Heart right ventricle (tissue), 16 donors: ENCODE results near the gene PSMA1. TPM values are rescaled to one million over a fixed set of nuclear protein-coding genes. Genes with fewer than 3 reads are reported as not detected.
"Not testable (repeated sequence)": the region's sequence is repeated elsewhere in the genome, so short reads cannot be mapped to it uniquely, and the experiment has no call there.

Experiments used
- ATAC-seq, 8 donors: fragments of 200-7000 bp; cut with Tn5 transposase; one replicate each; pipeline ENCODE4 v1.9.1; 2020; ENCODE audit warnings: mild to moderate bottlenecking in 8 of 8, moderate library complexity in 8 of 8, moderate number of reproducible peaks in 1 of 8
- DNase-seq, 2 donors: peaks; one replicate each; pipeline ENCODE4 v3.0.0-alpha.2; 2020
- H3K27ac ChIP-seq, 10 donors: fragments of 200-600 bp; sonication (generic) in 2 of 10; one replicate each; pipeline versions ENCODE4 v1.5.0 to v1.8.0; 2020 to 2022; ENCODE audit warnings: mild to moderate bottlenecking in 3 of 10
- H3K27me3 ChIP-seq, 7 donors: fragments of 200-600 bp; one replicate each; pipeline ENCODE4 v1.8.0; 2021 to 2022; ENCODE audit warnings: mild to moderate bottlenecking in 2 of 7
- H3K36me3 ChIP-seq, 9 donors: fragments of 200-600 bp; sonication (generic) in 1 of 9; one replicate each; pipeline versions ENCODE4 v1.5.0 to v1.8.0; 2020 to 2022; ENCODE audit warnings: mild to moderate bottlenecking in 2 of 9
- H3K4me1 ChIP-seq, 9 donors: fragments of 200-600 bp; sonication (generic) in 1 of 9; one replicate each; pipeline versions ENCODE4 v1.5.0 to v1.8.0; 2020 to 2022; ENCODE audit warnings: mild to moderate bottlenecking in 4 of 9
- H3K4me3 ChIP-seq, 10 donors: fragments of 200-600 bp; sonication (generic) in 2 of 10; one replicate each; pipeline versions ENCODE4 v1.5.0 to v1.8.0; 2020 to 2022; ENCODE audit warnings: mild to moderate bottlenecking in 7 of 10, moderate library complexity in 2 of 10
- H3K9me3 ChIP-seq, 11 donors: fragments of 200-600 bp in 10 of 11; sonication (generic) in 2 of 11; one replicate each; pipeline versions ENCODE4 v1.5.0 to v1.8.0; 2013 to 2022; ENCODE audit warnings: mild to moderate bottlenecking in 2 of 11, control low read depth in 1 of 11, moderate library complexity in 1 of 11
- CTCF ChIP-seq, 9 donors: fragments of 200-600 bp; sonication (generic) in 2 of 9; IDR thresholded peaks; one replicate each; pipeline versions ENCODE4 v1.5.0 to v1.8.0; 2021 to 2022; ENCODE audit warnings: antibody characterized with exemption in 9 of 9, mild to moderate bottlenecking in 5 of 9, moderate library complexity in 1 of 9
- WGBS, 2 donors: extraction: QIAGEN DNeasy Blood & Tissue Kit; methylation state at CpG; one replicate each; pipeline ENCODE4 v1.1.7; 2013; ENCODE audit warnings: inconsistent platforms in 1 of 2; 5-methylcytosine and 5-hydroxymethylcytosine counted together
- intact Hi-C, 10 donors: fragments of 100-400 bp; cut with DNase I; formaldehyde crosslinking; loops; one replicate each; pipeline versions ENCODE4 v1.11.1 to v1.14.2; 2022
- long read RNA-seq, 3 donors: library from polyadenylated mRNA; unstranded; transcript quantifications; one replicate each; pipeline ENCODE4 v2.0.0, GENCODE V29; 2020 to 2021
- polyA plus RNA-seq, 2 donors: library from polyadenylated mRNA; stranded (reverse); fragments of 200-250 nt; gene quantifications; one replicate each; pipeline ENCODE4 v1.2.3, GENCODE V29; 2013
- total RNA-seq, 10 donors: library from RNA; stranded (reverse); fragmentation: NEBNext Ultra II Directional in 3 of 10; extraction: Animal tissue kit (Norgen Biotek cat#: 25700) in 3 of 10; gene quantifications; one replicate each; pipeline versions ENCODE4 v1.2.1 to v1.2.4, GENCODE V29; 2021 to 2023
- donor health status: Arrhythmogenic right ventricular cardiomyopathy.
- donor health status: ischemic (EF 13 %, LVEDD 7.1; RV severe dilation, severe dysfunction).
- donor health status: healthy with polysubstance abuse.
- donor health status: DM: no; HTN: yes; CAD: no.
- donor health status: DM: no; HTN: no; CAD: no.
- donor health status: ischemic (EF 25% LVEDD 6.9; RV normal size, moderate dysfunction).
- donor health status: ischemic (EF 25% LVEDD 5.7; RV mildly dilated, moderate dysfunction).
- donor health status: healthy.
- donor health status: DM: yes; HTN: yes; CAD: no.
- donor health status: Ischemic cardiomyopathy.
- donor health status: ischemic (EF 35%, LVEDD 5.7; RV mildly dilated, moderate dysfunction).
- donor health status: nonischemic (EF 11% LVEDD 7.7; RV severe dilation, severe dysfunction).
- donor health status: DM: yes; HTN: yes; CAD: no.
- donor health status: PGD.
- donor health status: ischemic (EF 29% LVEDD 5.4; RV normal size, mild dysfunction).
- donor health status: nonischemic (EF 23%, LVEDD 6.1; RV moderate dilation, normal function).

Gene PSMA1
- total RNA-seq = 100 to 1,000 TPM; 117 to 147 (median 124) TPM
- 100 to 1,000 TPM; 131 to 150 TPM for polyA plus RNA-seq
- long read RNA-seq, donor 1, transcript PSMA1-201 (10 exons, 1,505 nt) = major isoform, 66 of 87 reads
- long read RNA-seq, donor 1, partial matches to known transcripts = 3 of 87 reads
- long read RNA-seq, donor 1, other reads (novel, unspliced or antisense) = 16 of 87 reads
- long read RNA-seq, donor 2, transcript PSMA1-201 (10 exons, 1,505 nt) = major isoform, 70 of 93 reads
- long read RNA-seq, donor 2, partial matches to known transcripts = 2 of 93 reads
- long read RNA-seq, donor 2, other reads (novel, unspliced or antisense) = 19 of 93 reads
- long read RNA-seq, donor 3, transcript PSMA1-201 (10 exons, 1,505 nt) = major isoform, 131 of 192 reads
- long read RNA-seq, donor 3, transcript PSMA1-209 (10 exons, 1,527 nt) = minor isoform, 10 of 192 reads
- long read RNA-seq, donor 3, partial matches to known transcripts = 7 of 192 reads
- long read RNA-seq, donor 3, other reads (novel, unspliced or antisense) = 43 of 192 reads

- Histone ChIP-seq H3K4me1 (peaks cover 0 to 31% (median 19%) of the 10 kb centered on the region in 9 donors), H3K9me3 (no peaks in the 10 kb centered on the region), H3K4me3 (peak within 1 kb of the TSS; percentile 63 to 98 (median 82)), H3K27me3 (no peaks in the 10 kb centered on the region), H3K27ac (peak within 1 kb of the TSS; percentile 66 to 96 (median 92)), H3K36me3 (peaks cover 0 to 38% (median 23%) of the 10 kb centered on the region in 9 donors)
- ATAC-seq (peak; percentile 98 to 99 (median 99)), DNase-seq (peak; percentile 92 to 94)
- peak; percentile 25 to 58 (median 42) for TF ChIP-seq CTCF (IDR thresholded peaks at IDR 0.05)
- intact Hi-C loops = loop anchor here in 5 of 10 donors (2.0 to 10.0 kb wide), 3 partner anchors 372 to 375 kb away; partner anchors contain the start of gene CYP2R1 (in 5 of the 5)
- WGBS, 2 donors = 0% methylated on average over 56 of the region's 56 CpGs
Observed at GRCh38 chr11:14519917-14520746, at the start of gene PSMA1. TSS of gene PSMA1 (minus strand) at chr11:14520386. CDS start at chr11:14520299, 87 bp downstream.

- 82 to 96% methylated on average over 6 of the region's 6 CpGs for WGBS, 2 donors
- ATAC-seq, H3K27me3 ChIP-seq, intact Hi-C loops, H3K27ac ChIP-seq, H3K4me3 ChIP-seq, H3K9me3 ChIP-seq, DNase-seq, H3K4me1 ChIP-seq, H3K36me3 ChIP-seq: not testable (repeated sequence)
Observed at GRCh38 chr11:14569516-14569915, 49.3 kb upstream of the PSMA1 start.

GRCh38 chr11:14567064-14567651, 47.0 kb upstream of the PSMA1 start:
- WGBS, 2 donors = 87 to 93% methylated on average over 3 of the region's 3 CpGs
- Histone ChIP-seq H3K4me1 (no peaks in the 10 kb centered on the region), H3K27ac (no peak overlapping the region), H3K27me3 (no peaks in the 10 kb centered on the region), H3K4me3 (no peak overlapping the region), H3K9me3 (peaks cover 0 to 8% (median 0%) of the 10 kb centered on the region in 11 donors), H3K36me3 (no peaks in the 10 kb centered on the region)
- DNase-seq = no peak
- TF ChIP-seq CTCF (IDR thresholded peaks at IDR 0.05) = no peak
- ATAC-seq = no peak
- intact Hi-C loops = no loop called here

GRCh38 chr11:14566331-14567063, 46.3 kb upstream of the PSMA1 start:
- H3K36me3 ChIP-seq = no peaks in the 10 kb centered on the region
- no peak for ATAC-seq

More at GRCh38 chr11:14566331-14567063, 46.3 kb upstream of the PSMA1 start:
- H3K4me3 ChIP-seq = no peak overlapping the region
- no peak for TF ChIP-seq CTCF (IDR thresholded peaks at IDR 0.05)
- H3K27me3 ChIP-seq = no peaks in the 10 kb centered on the region
- intact Hi-C loops = no loop called here
- peaks cover 0 to 8% (median 0%) of the 10 kb centered on the region in 11 donors for H3K9me3 ChIP-seq
- H3K27ac ChIP-seq = no peak overlapping the region
- WGBS, 2 donors = 90 to 95% methylated on average over 3 of the region's 3 CpGs
- no peak for DNase-seq
- no peaks in the 10 kb centered on the region for H3K4me1 ChIP-seq
